ENCODE measurements around the gene WHRN. TPM values are rescaled to one million over a fixed set of nuclear protein-coding genes. Genes with fewer than 3 reads are reported as not detected.

The WHRN gene
- total RNA-seq, 1 donor from 2014 or later = 9.1 TPM

GRCh38 chr9:114374936-114375335, 130.3 kb downstream of the WHRN start:
- intact Hi-C loops (cut with DNase I) = no loop called here
- H3K27ac ChIP-seq = no peak overlapping the region
- TF ChIP-seq POLR2AphosphoS5 (IDR thresholded peaks at IDR 0.05; ENCODE audit: insufficient read depth in 1 of 2, low read depth in 1 of 2) (no peak), CTCF (IDR thresholded peaks at IDR 0.05) (no peak), POLR2A (IDR thresholded peaks at IDR 0.05) (no peak)
- no peak for DNase-seq (ENCODE audit: extremely low spot score in 2 of 2)
- H3K4me1 ChIP-seq = peaks cover 49% of the 10 kb centered on the region
- peaks cover 0 to 28% of the 10 kb centered on the region in 2 donors for H3K36me3 ChIP-seq
- H3K9me3 ChIP-seq = no peaks in the 10 kb centered on the region
- no peak overlapping the region for H3K4me3 ChIP-seq
- no peaks in the 10 kb centered on the region for H3K27me3 ChIP-seq

GRCh38 chr9:114373960-114374730, 131.1 kb downstream of the WHRN start:
- H3K36me3 ChIP-seq = peaks cover 0 to 21% of the 10 kb centered on the region in 2 donors
- TF ChIP-seq POLR2A (IDR thresholded peaks at IDR 0.05) = no peak
- TF ChIP-seq CTCF (IDR thresholded peaks at IDR 0.05) = no peak
- no peak for TF ChIP-seq POLR2AphosphoS5 (IDR thresholded peaks at IDR 0.05; ENCODE audit: insufficient read depth in 1 of 2, low read depth in 1 of 2)
- peak overlapping the region; percentile 80 for H3K27ac ChIP-seq
- H3K4me3 ChIP-seq = no peak overlapping the region
- H3K27me3 ChIP-seq = no peaks in the 10 kb centered on the region
- no peaks in the 10 kb centered on the region for H3K9me3 ChIP-seq
- intact Hi-C loops (cut with DNase I) = no loop called here
- no peak for DNase-seq (ENCODE audit: extremely low spot score in 2 of 2)
- peaks cover 46% of the 10 kb centered on the region for H3K4me1 ChIP-seq

GRCh38 chr9:114372921-114373448, 132.3 kb downstream of the WHRN start:
- intact Hi-C loops (cut with DNase I) = no loop called here
- Histone ChIP-seq H3K27me3 (no peaks in the 10 kb centered on the region), H3K36me3 (peaks cover 0 to 26% of the 10 kb centered on the region in 2 donors), H3K4me3 (no peak overlapping the region), H3K4me1 (peaks cover 34% of the 10 kb centered on the region), H3K27ac (peak overlapping the region; percentile 80), H3K9me3 (no peaks in the 10 kb centered on the region)
- DNase-seq (ENCODE audit: extremely low spot score in 2 of 2) = no peak
- TF ChIP-seq POLR2A (IDR thresholded peaks at IDR 0.05) (no peak), CTCF (IDR thresholded peaks at IDR 0.05) (no peak), POLR2AphosphoS5 (IDR thresholded peaks at IDR 0.05; ENCODE audit: insufficient read depth in 1 of 2, low read depth in 1 of 2) (no peak)

GRCh38 chr9:114371973-114372917, 133.0 kb downstream of the WHRN start:
- peak overlapping the region; percentile 80 for H3K27ac ChIP-seq
- DNase-seq (ENCODE audit: extremely low spot score in 2 of 2) = no peak
- H3K27me3 ChIP-seq = no peaks in the 10 kb centered on the region
- H3K4me3 ChIP-seq = no peak overlapping the region
- no peaks in the 10 kb centered on the region for H3K9me3 ChIP-seq
- intact Hi-C loops (cut with DNase I) = no loop called here
- H3K4me1 ChIP-seq = peaks cover 38% of the 10 kb centered on the region
- H3K36me3 ChIP-seq = peaks cover 0 to 32% of the 10 kb centered on the region in 2 donors
- peak in 1 of 2 donors; percentile 56 for TF ChIP-seq POLR2AphosphoS5 (IDR thresholded peaks at IDR 0.05; ENCODE audit: insufficient read depth in 1 of 2, low read depth in 1 of 2)
- no peak for TF ChIP-seq CTCF (IDR thresholded peaks at IDR 0.05)
- peak in 1 of 2 donors; percentile 19 for TF ChIP-seq POLR2A (IDR thresholded peaks at IDR 0.05)
